Loucy (cell line): ENCODE data around the gene EXOC5.

Source experiments
- CTCF ChIP-seq: fragments of 200-600 bp; sonication (generic); conservative IDR thresholded peaks from 2 replicates; pipeline ENCODE4 v1.5.1; 2014; ENCODE audit warnings: mild to moderate bottlenecking, antibody characterized with exemption, low read length
- EZH2phosphoT487 ChIP-seq: fragments of 200-600 bp; IDR thresholded peaks from 2 replicates; pipeline ENCODE4 v1.6.1; 2018; ENCODE audit warnings: antibody characterized with exemption, mild to moderate bottlenecking, moderate library complexity, borderline replicate concordance

- TF ChIP-seq CTCF (no peak), EZH2phosphoT487 (no peak)
Measured at GRCh38 chr14:57275023-57275664, 6.4 kb upstream of the EXOC5 start.
